ENCODE measurements around the gene SIK1. TPM values are rescaled to one million over a fixed set of nuclear protein-coding genes. Genes with fewer than 3 reads are reported as not detected.
"Not testable (repeated sequence)": the region's sequence is repeated elsewhere in the genome, so short reads cannot be mapped to it uniquely, and the experiment has no call there.

Gene SIK1
- total RNA-seq, 4 donors from 2014 or later: 3.8 to 86.6 (median 14.5) TPM

DNA sequence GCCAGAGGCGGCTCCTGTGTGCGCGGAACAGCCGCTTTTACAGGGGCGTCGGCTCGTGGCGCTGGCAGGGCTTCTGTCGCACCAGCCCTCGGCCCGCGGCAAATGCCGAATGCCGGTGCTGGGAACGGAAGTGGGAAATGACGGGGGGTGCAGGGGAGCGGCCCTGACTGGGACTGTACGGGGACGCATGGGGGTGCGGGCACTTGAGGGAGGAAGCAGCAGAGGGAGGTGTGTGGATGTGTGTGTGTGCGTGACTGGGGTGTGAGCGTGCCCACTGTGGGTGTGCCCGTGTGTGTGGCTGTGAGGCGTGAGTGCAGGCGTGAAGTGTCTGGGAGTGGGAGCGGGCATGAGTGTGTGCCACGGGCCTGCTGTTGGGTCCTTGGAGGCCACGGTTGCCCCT is 17.6 kb upstream of the SIK1 start:
- not testable (repeated sequence) for DNase-seq (ENCODE audit: low spot score); ATAC-seq (ENCODE audit: low FRiP score)

DNA sequence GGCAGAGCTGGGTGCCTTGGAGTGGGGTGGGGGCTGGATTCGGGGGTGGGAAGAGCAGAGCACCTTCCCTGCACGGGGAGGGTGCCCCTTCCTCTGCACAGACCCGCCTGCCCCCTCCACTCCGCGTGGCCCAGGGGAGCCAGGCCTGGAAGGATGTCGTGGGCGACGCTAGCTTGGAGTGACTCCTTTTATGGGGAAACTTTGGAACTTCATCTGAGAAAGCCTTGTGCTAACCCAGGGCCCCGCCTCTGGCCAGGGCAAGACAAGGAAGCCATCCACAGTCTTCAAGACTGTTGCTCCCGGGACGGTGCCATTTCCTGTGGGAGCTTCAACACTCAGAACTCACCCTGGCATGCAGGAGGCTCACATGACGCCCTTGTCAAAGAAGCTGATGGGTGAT is 15.6 kb upstream of the SIK1 start:
- not testable (repeated sequence) for DNase-seq (ENCODE audit: low spot score); ATAC-seq (ENCODE audit: low FRiP score)

DNA sequence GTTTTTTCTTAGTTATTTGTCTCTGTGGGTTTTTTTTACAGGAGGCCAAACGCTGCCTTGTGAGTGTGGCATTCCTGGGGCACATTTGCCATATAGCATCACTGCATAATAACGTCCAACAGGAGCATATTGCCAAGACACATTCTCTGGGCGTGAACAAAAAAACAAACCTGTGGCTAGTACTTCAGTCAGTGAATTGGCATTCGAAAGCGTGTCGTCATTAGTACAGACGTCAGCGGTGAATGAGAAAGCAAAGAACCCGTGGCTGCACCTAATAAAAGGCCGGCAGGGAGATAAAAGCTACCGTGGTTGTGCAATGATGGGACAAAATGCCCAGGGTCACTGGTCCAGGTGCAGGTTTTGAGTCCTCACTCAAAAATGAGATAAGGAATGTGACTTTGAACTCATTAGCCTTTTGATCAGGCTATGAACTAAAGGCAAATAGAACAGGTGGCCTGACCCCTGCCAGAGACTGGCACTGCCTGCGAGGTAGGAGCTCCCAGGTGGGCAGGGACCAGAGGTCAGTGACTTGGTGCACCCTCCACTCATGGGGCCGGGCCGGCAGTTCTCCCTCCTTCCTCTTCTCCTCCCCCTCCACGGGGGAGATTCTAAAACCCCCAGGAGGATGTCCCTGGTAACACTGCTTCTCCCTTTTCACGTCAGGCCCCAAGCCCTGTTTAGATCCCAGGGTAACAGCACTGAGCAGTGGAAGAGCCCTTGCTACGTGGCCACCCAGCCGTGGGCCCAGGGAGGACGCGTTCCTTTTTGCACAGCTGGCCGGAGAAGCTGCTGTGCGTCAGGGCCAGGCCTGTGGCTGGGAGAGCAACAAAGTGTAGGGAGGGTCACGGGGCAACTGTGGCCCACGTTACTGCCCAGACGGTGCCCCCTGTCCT is 14.2 kb upstream of the SIK1 start:
- DNase-seq (ENCODE audit: low spot score); ATAC-seq (ENCODE audit: low FRiP score): not testable (repeated sequence)

- ATAC-seq (ENCODE audit: low FRiP score): not testable (repeated sequence)
Measured at GRCh38 chr21:43439316-43440075, 12.6 kb upstream of the SIK1 start.

DNA sequence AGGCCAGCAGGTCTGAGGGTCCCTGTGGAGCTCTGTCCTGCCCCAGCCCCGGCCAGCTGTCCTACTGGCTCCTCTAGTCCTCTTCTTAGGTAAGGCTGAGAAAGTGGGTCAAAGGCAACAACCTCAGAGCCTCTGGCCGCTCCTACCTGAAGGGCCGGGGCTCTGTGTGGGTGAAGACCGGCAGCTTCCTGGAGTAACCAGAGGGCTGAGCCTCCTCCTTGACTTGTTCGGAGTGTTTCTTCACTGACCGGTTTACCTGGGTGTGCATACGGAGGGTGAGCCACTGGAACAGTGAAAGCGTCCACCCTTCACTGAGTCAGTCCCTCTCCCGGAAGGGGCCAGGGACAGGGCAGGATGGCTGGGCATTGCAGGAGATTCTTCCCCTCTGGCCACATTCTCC is 9.3 kb upstream of the SIK1 start:
- not testable (repeated sequence) for ATAC-seq (ENCODE audit: low FRiP score); DNase-seq (ENCODE audit: low spot score)

More at GRCh38 chr21:43439316-43440075, 12.6 kb upstream of the SIK1 start:
- DNase-seq (ENCODE audit: low spot score): not testable (repeated sequence)

GRCh38 chr21:43433340-43434136 is 6.6 kb upstream of the SIK1 start:
- not testable (repeated sequence) for ATAC-seq (ENCODE audit: low FRiP score); DNase-seq (ENCODE audit: low spot score)

GRCh38 chr21:43430830-43431416 is 4.0 kb upstream of the SIK1 start:
- not testable (repeated sequence) for ATAC-seq (ENCODE audit: low FRiP score); DNase-seq (ENCODE audit: low spot score)

DNA sequence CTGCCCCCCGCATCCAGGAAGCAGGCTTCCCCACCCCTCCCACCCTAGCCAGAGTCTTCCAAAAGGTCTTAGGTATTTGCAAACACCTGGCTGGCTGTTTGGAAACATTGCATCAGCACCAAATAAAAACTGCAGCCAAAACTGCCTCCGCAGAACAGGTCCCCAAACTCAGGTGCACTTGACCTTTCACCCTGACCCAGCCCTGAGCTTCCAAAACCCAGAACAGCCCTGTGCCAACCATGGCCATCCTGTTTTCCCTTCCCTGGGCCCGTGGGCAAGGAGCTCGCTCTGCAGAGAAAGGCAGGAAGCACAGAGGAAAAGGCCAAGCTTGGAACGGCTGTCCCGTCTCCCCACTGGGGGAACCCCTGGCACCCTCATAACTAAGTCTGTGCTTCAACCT is 2.0 kb upstream of the SIK1 start:
- not testable (repeated sequence) for DNase-seq (ENCODE audit: low spot score); ATAC-seq (ENCODE audit: low FRiP score)

- DNase-seq (ENCODE audit: low spot score): not testable (repeated sequence)
- peak; percentile 88 for ATAC-seq (ENCODE audit: low FRiP score)
Measured at GRCh38 chr21:43427242-43427559, 270 bp upstream of the SIK1 start.

DNA sequence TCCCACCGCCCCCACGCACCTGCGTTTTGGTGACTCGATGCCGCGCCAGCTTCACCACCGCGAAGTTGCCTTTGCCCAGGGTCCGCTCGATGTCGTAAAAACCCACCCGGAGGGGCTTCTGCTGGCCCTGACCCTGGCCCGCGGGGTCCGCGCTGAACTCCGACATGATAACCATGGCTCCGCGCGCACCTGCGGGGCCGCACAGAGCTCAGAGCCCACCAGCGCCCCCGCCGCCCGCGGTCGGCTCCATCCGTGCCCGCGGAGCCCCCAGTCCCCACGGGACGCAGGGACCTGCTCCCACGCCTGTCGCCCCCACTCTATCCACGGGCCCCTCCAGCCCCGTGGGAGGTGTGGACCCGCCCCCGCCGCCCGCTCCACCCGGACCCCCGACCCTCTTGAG is 927 bp downstream of the SIK1 start:
- ATAC-seq (ENCODE audit: low FRiP score); DNase-seq (ENCODE audit: low spot score): not testable (repeated sequence)

- not testable (repeated sequence) for ATAC-seq (ENCODE audit: low FRiP score); DNase-seq (ENCODE audit: low spot score)
Measured at GRCh38 chr21:43419475-43419874, 7.5 kb downstream of the SIK1 start.

GRCh38 chr21:43414576-43414975 is 12.4 kb downstream of the SIK1 start:
- DNase-seq (ENCODE audit: low spot score); ATAC-seq (ENCODE audit: low FRiP score): not testable (repeated sequence)

DNA sequence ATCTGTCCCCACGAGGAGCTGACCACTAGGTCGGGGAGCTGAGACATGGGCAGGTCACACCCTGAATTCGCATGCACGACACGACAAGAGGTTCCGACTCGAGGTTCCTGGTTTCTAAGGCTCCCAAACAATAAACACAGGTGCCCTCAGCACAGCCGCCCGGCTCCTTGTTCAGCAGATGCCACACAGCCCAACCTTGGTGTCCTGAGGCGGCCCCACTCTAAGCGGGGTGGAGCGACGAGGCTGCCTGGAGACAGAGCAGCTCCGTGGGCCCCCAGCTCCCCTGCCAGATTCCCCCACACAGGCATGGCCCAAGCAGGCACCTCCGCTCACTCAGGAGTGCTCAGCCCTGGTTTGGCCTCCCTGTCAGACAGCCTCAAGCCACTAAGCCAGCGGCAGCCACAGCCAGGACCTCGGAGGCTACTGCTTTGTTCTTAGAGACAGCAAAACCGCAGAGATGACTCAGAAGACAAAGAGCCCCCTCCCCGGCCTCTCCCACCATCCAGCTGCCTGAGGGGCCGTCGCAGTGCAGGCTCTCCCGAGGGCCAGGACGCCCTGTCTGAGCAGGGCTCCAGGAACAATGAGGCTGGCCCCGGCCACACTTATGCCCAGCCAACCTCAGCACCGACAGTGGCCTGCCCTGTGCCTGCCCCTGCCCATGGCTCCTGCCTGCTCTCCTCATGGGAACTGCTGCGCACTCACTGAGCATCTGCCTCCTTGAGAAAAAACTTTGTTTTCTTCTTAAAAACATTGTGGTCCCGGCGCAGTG is 14.7 kb downstream of the SIK1 start:
- not testable (repeated sequence) for DNase-seq (ENCODE audit: low spot score); ATAC-seq (ENCODE audit: low FRiP score)

GRCh38 chr21:43410456-43411068 is 16.4 kb downstream of the SIK1 start:
- DNase-seq (ENCODE audit: low spot score): not testable (repeated sequence)
- ATAC-seq (ENCODE audit: low FRiP score): peak; percentile 70

GRCh38 chr21:43407139-43407538 is 19.8 kb downstream of the SIK1 start:
- not testable (repeated sequence) for DNase-seq (ENCODE audit: low spot score); ATAC-seq (ENCODE audit: low FRiP score)

DNA sequence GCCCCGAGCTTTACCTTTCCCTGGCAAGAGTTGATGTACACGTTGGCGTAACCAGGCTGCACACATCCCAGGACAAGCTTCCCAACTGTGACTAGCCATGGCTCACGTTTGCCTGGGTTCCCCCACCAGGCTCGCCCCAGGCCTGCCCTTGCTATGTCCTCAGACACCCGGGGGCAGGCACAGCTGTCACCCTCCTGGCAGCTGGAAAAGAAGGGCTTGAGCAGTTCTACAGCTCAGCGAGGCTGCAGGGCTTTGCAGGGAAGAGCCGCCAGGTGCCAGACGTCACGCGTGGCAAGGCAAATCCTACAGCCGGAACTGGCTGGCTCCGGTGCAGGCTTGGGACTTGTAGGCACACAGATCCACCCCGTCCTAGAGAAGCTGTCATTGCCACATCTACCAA is 22.5 kb downstream of the SIK1 start:
- not testable (repeated sequence) for ATAC-seq (ENCODE audit: low FRiP score)

GRCh38 chr21:43403651-43404430 is 23.1 kb downstream of the SIK1 start:
- not testable (repeated sequence) for ATAC-seq (ENCODE audit: low FRiP score); DNase-seq (ENCODE audit: low spot score)

More for the DNA sequence above, 22.5 kb downstream of the SIK1 start:
- not testable (repeated sequence) for DNase-seq (ENCODE audit: low spot score)
